ENCODE data around the gene TBK1. TPM values are rescaled to one million over a fixed set of nuclear protein-coding genes. Genes with fewer than 3 reads are reported as not detected.
"Not testable (repeated sequence)": the region's sequence is repeated elsewhere in the genome, so short reads cannot be mapped to it uniquely, and the experiment has no call there.

TBK1 gene
- total and polyA plus RNA-seq, 4 donors = 21.0 to 51.6 (median 23.3) TPM

DNA sequence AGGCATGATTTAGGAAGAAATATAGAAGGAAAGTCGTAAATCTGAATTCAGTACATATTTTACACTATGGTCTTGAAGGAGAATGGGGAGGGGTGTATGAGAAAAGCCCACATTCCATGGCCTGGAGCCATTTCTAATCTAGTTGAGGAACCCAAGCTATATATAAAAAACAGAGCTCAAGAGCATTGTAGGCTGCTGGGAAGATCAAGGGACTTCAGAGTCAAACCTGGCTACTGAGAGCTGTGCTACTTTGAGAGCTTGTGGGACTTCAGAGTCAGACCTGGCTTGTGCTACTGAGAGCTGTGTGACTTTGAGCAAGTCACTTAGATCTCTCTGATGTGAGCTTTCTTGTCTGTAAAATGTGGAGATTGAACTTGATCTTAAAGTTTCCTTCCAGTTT, 58.7 kb downstream of the TBK1 start:
- no peak for DNase-seq (ENCODE audit: low read depth in 4 of 6, low spot score in 6 of 6)
- no peaks in the 10 kb centered on the region for H3K27me3 ChIP-seq (ENCODE audit: control insufficient read depth, insufficient read depth, low read length)
- H3K27ac ChIP-seq (ENCODE audit: low read depth, low read length) = no peak overlapping the region
- H3K9me3 ChIP-seq (ENCODE audit: control insufficient read depth, insufficient read depth, low read length) = no peaks in the 10 kb centered on the region
- H3K36me3 ChIP-seq (ENCODE audit: control insufficient read depth, insufficient read depth, low read length) = no peaks in the 10 kb centered on the region
- WGBS (ENCODE audit: insufficient coverage) = no CpG with 5 or more reads among the region's 1 CpG
- no peaks in the 10 kb centered on the region for H3K4me1 ChIP-seq (ENCODE audit: control insufficient read depth, insufficient read depth, low read length)
- no peak overlapping the region for H3K4me3 ChIP-seq (ENCODE audit: low read depth, low read length)

DNA sequence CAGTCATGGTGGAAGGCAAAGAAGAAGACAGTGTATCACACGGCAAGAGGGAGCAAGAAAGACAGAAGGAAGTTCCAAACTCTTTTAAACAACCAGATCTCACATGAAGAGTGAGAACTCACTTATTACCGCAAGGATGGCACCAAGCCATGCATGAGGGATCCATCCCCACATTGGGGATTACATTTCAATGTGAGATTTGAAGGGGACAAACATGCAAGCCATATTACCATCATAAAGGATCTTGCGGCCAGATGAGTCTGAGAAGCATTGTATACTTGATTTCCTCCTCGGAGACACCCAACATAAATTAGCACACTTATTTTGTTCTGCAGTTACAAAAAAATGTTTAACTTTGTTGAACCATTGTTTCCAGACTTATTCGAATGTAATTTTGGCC, 66.5 kb downstream of the TBK1 start:
- Histone ChIP-seq H3K36me3 (ENCODE audit: control insufficient read depth, insufficient read depth, low read length) (no peaks in the 10 kb centered on the region), H3K27ac (ENCODE audit: low read depth, low read length) (no peak overlapping the region), H3K4me3 (ENCODE audit: low read depth, low read length) (no peak overlapping the region), H3K9me3 (ENCODE audit: control insufficient read depth, insufficient read depth, low read length) (no peaks in the 10 kb centered on the region), H3K27me3 (ENCODE audit: control insufficient read depth, insufficient read depth, low read length) (no peaks in the 10 kb centered on the region), H3K4me1 (ENCODE audit: control insufficient read depth, insufficient read depth, low read length) (no peaks in the 10 kb centered on the region)
- no peak for DNase-seq (ENCODE audit: low read depth in 4 of 6, low spot score in 6 of 6)
- WGBS (ENCODE audit: insufficient coverage) = 17% methylated on average over 1 of the region's 5 CpGs

DNA sequence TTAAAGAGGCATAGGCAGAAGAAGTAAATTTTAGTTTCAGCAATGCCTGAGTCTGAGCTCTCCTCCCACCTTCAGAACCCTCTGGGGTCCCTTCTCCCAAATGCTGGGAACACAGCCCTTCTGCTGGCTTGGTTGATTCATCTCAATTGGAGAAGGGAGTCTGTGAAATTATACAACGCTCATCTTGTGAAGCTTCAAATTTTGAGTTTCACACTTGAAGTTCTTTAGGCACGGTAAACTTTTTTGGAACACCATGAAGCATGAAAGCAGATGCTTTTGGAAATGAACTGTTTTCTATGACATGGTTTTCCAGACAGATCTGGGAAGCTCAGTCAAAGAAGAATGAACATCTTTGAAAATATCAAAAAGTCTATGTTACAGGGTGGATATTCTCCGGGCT, 69.9 kb downstream of the TBK1 start:
- no peak overlapping the region for H3K27ac ChIP-seq (ENCODE audit: low read depth, low read length)
- H3K4me3 ChIP-seq (ENCODE audit: low read depth, low read length) = no peak overlapping the region
- no peaks in the 10 kb centered on the region for H3K27me3 ChIP-seq (ENCODE audit: control insufficient read depth, insufficient read depth, low read length)
- no peaks in the 10 kb centered on the region for H3K9me3 ChIP-seq (ENCODE audit: control insufficient read depth, insufficient read depth, low read length)
- 71% methylated on average over 1 of the region's 3 CpGs for WGBS (ENCODE audit: insufficient coverage)
- H3K4me1 ChIP-seq (ENCODE audit: control insufficient read depth, insufficient read depth, low read length) = no peaks in the 10 kb centered on the region
- peak in 1 of 6 donors; percentile 56 for DNase-seq (ENCODE audit: low read depth in 4 of 6, low spot score in 6 of 6)
- no peaks in the 10 kb centered on the region for H3K36me3 ChIP-seq (ENCODE audit: control insufficient read depth, insufficient read depth, low read length)

DNA sequence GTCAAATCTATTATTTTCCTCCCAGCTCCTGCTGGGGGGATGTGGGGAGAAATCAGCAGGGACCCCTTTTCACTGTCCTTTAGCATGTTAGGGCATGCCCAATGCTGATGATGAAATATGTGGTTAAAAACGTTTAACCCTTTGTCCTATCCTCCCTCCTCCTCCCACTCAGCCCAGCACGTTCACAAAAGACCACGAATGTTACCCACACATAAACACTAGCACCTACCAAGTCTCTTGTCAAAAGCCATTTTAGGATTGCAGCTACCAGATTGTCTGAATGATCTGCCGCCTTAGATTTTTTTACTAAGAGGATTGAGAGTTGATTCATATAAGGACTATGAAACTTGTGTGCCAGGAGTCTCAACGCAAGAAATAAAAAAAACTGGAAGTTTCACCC, 70.4 kb downstream of the TBK1 start:
- Histone ChIP-seq H3K4me1 (ENCODE audit: control insufficient read depth, insufficient read depth, low read length) (no peaks in the 10 kb centered on the region), H3K36me3 (ENCODE audit: control insufficient read depth, insufficient read depth, low read length) (no peaks in the 10 kb centered on the region), H3K9me3 (ENCODE audit: control insufficient read depth, insufficient read depth, low read length) (no peaks in the 10 kb centered on the region), H3K27me3 (ENCODE audit: control insufficient read depth, insufficient read depth, low read length) (no peaks in the 10 kb centered on the region), H3K27ac (ENCODE audit: low read depth, low read length) (no peak overlapping the region), H3K4me3 (ENCODE audit: low read depth, low read length) (no peak overlapping the region)
- 10% methylated on average over 2 of the region's 5 CpGs for WGBS (ENCODE audit: insufficient coverage)
- DNase-seq (ENCODE audit: low read depth in 4 of 6, low spot score in 6 of 6) = no peak

DNA sequence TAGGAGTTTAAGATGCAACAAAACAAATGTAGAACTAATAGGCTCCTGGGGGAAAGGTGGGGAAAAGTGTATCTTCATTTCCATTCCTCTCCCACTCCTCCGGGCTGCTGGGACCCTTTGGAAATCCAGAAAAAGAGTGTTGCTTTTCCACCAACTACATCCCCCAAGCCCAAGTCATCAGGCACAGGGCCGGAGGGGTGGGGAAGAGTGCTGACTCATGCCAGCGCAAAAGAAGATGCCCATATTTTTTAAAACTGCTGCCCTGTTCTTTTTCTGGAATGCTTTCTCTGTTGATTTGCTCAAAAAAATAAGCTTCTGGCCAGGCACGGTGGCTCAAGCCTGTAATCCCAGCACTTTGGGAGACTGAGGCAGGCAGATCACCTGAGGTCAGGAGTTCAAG, 70.9 kb downstream of the TBK1 start:
- H3K27ac ChIP-seq (ENCODE audit: low read depth, low read length) = no peak overlapping the region
- no peak overlapping the region for H3K4me3 ChIP-seq (ENCODE audit: low read depth, low read length)
- no peaks in the 10 kb centered on the region for H3K36me3 ChIP-seq (ENCODE audit: control insufficient read depth, insufficient read depth, low read length)
- no peaks in the 10 kb centered on the region for H3K4me1 ChIP-seq (ENCODE audit: control insufficient read depth, insufficient read depth, low read length)
- no peaks in the 10 kb centered on the region for H3K9me3 ChIP-seq (ENCODE audit: control insufficient read depth, insufficient read depth, low read length)
- DNase-seq (ENCODE audit: low read depth in 4 of 6, low spot score in 6 of 6) = no peak
- 71% methylated on average over 3 of the region's 4 CpGs for WGBS (ENCODE audit: insufficient coverage)
- no peaks in the 10 kb centered on the region for H3K27me3 ChIP-seq (ENCODE audit: control insufficient read depth, insufficient read depth, low read length)

DNA sequence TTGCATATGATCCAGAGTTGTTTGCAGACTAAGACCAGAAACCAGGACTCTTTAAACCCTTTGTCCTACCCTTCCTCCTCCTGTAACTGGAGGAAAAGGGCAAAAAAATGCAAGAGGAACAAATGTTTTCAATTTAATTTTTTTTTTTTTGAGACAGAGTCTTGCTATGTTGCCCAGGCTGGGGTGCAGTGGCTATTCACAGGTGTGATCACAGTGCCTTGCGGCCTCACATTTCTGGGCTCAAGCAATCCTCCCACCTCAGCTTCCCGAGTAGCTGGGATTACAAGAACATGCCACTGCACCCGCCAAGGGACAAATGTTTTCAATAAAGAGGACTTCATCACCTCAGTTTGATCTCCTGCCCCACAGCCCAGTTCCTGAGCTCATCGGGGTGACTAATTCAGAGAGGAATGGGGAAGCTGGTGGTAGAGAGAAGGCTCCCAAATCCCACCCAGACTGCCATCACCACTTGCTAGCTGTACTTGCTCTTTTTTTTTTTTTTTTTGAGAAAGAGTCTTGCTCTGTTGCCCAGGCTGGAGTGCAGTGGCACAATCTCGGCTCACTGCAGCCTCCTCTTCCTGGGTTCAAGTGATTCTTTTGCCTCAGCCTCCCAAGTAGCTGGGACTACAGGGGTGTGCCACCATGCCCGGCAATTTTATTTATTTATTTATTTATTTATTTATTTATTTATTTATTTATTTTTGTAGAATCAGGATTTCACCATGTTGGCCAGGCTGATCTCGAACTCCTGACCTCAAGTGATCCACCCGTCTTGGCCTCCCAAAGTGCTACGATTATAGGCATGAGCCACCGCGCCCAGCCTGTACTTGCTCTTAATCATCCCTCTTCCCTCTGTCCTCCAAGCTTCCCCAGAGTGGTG, 71.9 kb downstream of the TBK1 start:
- not testable (repeated sequence) for H3K27me3 ChIP-seq (ENCODE audit: control insufficient read depth, insufficient read depth, low read length); DNase-seq (ENCODE audit: low read depth in 4 of 6, low spot score in 6 of 6)
- WGBS (ENCODE audit: insufficient coverage) = 97% methylated on average over 6 of the region's 11 CpGs

DNA sequence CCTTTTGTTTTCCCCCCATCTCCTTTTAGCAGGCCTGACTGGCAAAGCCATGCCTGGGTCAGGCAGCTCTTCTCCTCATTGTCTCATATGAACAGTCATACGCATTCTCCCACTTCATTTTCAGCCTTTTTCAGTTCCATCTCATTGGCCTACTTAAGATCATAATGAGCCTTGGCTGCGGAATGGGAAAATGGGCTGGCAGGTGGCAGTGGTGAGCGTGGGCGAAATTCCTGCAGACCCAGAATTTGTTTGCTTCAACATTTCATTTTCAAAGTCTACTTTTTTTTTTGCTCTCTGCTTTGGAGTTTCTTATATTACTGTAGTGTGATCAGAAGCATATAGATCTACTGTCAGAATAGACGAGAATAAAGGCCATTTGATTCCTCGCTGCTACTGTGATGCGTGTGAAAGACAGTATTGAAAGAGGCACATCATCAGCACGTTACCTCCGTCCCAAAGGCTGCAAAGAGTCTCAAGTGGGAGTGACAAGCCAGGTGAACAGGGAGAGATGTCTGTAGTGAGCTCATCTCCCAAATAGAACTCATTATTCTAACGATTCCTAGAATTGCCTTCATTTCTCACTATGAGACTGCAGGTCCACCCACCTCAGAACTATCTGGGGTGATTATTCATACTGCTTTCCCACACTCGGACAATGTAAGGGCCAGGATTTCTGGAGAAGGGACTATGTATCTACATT, 73.7 kb downstream of the TBK1 start:
- peaks cover 2% of the 10 kb centered on the region for H3K27me3 ChIP-seq (ENCODE audit: control insufficient read depth, insufficient read depth, low read length)
- H3K9me3 ChIP-seq (ENCODE audit: control insufficient read depth, insufficient read depth, low read length) = no peaks in the 10 kb centered on the region
- 71% methylated on average over 4 of the region's 11 CpGs for WGBS (ENCODE audit: insufficient coverage)
- H3K4me3 ChIP-seq (ENCODE audit: low read depth, low read length) = no peak overlapping the region
- H3K4me1 ChIP-seq (ENCODE audit: control insufficient read depth, insufficient read depth, low read length) = no peaks in the 10 kb centered on the region
- H3K36me3 ChIP-seq (ENCODE audit: control insufficient read depth, insufficient read depth, low read length) = no peaks in the 10 kb centered on the region
- no peak overlapping the region for H3K27ac ChIP-seq (ENCODE audit: low read depth, low read length)
- DNase-seq (ENCODE audit: low read depth in 4 of 6, low spot score in 6 of 6) = peak in 2 of 6 donors; percentile 23 to 64

More for the DNA sequence above, 71.9 kb downstream of the TBK1 start:
- H3K4me3 ChIP-seq (ENCODE audit: low read depth, low read length); H3K27ac ChIP-seq (ENCODE audit: low read depth, low read length); H3K36me3 ChIP-seq (ENCODE audit: control insufficient read depth, insufficient read depth, low read length); H3K4me1 ChIP-seq (ENCODE audit: control insufficient read depth, insufficient read depth, low read length); H3K9me3 ChIP-seq (ENCODE audit: control insufficient read depth, insufficient read depth, low read length): not testable (repeated sequence)

DNA sequence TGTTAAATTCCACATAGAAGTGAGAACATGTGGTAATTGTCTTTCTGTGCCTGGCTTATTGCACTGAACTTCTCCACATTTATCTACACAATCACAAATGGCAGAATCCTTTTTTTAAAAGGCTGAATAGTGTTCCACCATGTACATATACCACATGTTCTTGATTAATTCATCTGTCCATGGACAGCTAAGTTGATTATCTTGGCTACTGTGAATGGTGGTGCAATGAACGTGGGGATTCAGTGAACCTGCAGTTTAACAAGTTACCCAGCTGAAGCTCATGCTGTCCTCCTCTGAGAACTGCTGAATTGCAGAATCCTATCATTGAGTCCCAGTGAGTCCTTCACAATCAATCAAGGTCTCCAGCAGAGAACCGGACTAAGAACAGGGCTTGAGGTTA, 74.9 kb downstream of the TBK1 start:
- Histone ChIP-seq H3K9me3 (ENCODE audit: control insufficient read depth, insufficient read depth, low read length) (no peaks in the 10 kb centered on the region), H3K27ac (ENCODE audit: low read depth, low read length) (no peak overlapping the region), H3K27me3 (ENCODE audit: control insufficient read depth, insufficient read depth, low read length) (peaks cover 2% of the 10 kb centered on the region), H3K4me3 (ENCODE audit: low read depth, low read length) (no peak overlapping the region), H3K36me3 (ENCODE audit: control insufficient read depth, insufficient read depth, low read length) (no peaks in the 10 kb centered on the region), H3K4me1 (ENCODE audit: control insufficient read depth, insufficient read depth, low read length) (no peaks in the 10 kb centered on the region)
- no peak for DNase-seq (ENCODE audit: low read depth in 4 of 6, low spot score in 6 of 6)
- no CpG with 5 or more reads among the region's 2 CpGs for WGBS (ENCODE audit: insufficient coverage)

DNA sequence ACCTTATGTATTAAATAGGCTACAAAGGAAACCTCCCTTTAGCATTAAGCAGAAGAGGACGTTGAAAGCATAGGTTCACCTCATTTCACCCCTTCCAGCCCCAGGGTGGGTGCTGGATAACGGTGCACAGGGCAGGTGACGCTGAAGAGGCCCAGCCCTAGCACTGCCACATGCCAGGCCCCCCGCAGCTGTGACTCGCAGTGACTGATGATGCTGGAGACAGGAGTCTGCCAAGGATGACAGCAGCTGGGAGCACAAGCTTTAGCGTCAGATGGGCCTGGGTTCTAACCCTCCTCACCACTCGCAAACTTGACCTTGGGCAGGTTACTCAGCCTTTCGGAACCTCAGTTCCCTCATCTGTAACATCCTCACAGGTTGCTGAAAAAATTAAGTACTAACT, 76.7 kb downstream of the TBK1 start:
- 63% methylated on average over 5 of the region's 8 CpGs for WGBS (ENCODE audit: insufficient coverage)
- no peaks in the 10 kb centered on the region for H3K9me3 ChIP-seq (ENCODE audit: control insufficient read depth, insufficient read depth, low read length)

DNA sequence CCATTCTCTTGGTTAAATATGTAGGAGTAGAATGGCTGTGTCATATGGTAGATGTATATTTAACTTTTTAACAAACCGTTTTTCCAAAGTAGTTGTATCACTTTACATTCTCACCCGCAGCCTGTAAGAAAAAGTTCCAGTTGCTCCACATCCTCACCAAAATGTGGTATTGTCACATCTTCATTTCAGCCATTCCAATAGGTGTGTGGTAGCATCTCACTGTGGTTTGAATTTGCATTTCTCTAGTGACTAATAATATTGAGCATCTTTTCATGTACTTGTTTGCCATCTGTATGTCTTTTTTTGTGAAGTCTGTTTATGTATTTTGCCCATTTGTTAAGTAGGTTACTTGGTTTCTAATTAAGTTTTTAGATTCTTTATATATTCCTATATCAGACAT, 78.6 kb downstream of the TBK1 start:
- Histone ChIP-seq H3K4me3 (ENCODE audit: low read depth, low read length) (no peak overlapping the region), H3K9me3 (ENCODE audit: control insufficient read depth, insufficient read depth, low read length) (no peaks in the 10 kb centered on the region), H3K36me3 (ENCODE audit: control insufficient read depth, insufficient read depth, low read length) (no peaks in the 10 kb centered on the region), H3K4me1 (ENCODE audit: control insufficient read depth, insufficient read depth, low read length) (no peaks in the 10 kb centered on the region), H3K27me3 (ENCODE audit: control insufficient read depth, insufficient read depth, low read length) (peaks cover 2% of the 10 kb centered on the region), H3K27ac (ENCODE audit: low read depth, low read length) (no peak overlapping the region)
- DNase-seq (ENCODE audit: low read depth in 4 of 6, low spot score in 6 of 6) = no peak
- no CpG with 5 or more reads among the region's 2 CpGs for WGBS (ENCODE audit: insufficient coverage)

More for the DNA sequence above, 76.7 kb downstream of the TBK1 start:
- H3K27me3 ChIP-seq (ENCODE audit: control insufficient read depth, insufficient read depth, low read length) = peaks cover 2% of the 10 kb centered on the region
- no peaks in the 10 kb centered on the region for H3K36me3 ChIP-seq (ENCODE audit: control insufficient read depth, insufficient read depth, low read length)
- no peaks in the 10 kb centered on the region for H3K4me1 ChIP-seq (ENCODE audit: control insufficient read depth, insufficient read depth, low read length)
- no peak overlapping the region for H3K4me3 ChIP-seq (ENCODE audit: low read depth, low read length)
- H3K27ac ChIP-seq (ENCODE audit: low read depth, low read length) = no peak overlapping the region
- no peak for DNase-seq (ENCODE audit: low read depth in 4 of 6, low spot score in 6 of 6)

Measured in spinal cord (tissue), 10 donors.